Stimulated activated naive CD4-positive, alpha-beta T cell (primary cell): ENCODE data around the gene B3GNT5.
"Not testable (repeated sequence)": the region's sequence is repeated elsewhere in the genome, so short reads cannot be mapped to it uniquely, and the experiment has no call there.

Source experiments
- DNase-seq, 6 experiments: peaks; one replicate each; lab custom pipeline; 2025; lab: John Stamatoyannopoulos, UW

The B3GNT5 gene

GRCh38 chr3:183230251-183230650, 22.8 kb upstream of the B3GNT5 start:
- not testable (repeated sequence) for DNase-seq

- no peak for DNase-seq
These were observed 22.2 kb upstream of the B3GNT5 start for GRCh38 chr3:183230826-183231225.

- no peak for DNase-seq
These were observed 19.1 kb upstream of the B3GNT5 start for GRCh38 chr3:183233966-183234365.

GRCh38 chr3:183239046-183239445, 14.0 kb upstream of the B3GNT5 start:
- no peak for DNase-seq

GRCh38 chr3:183242431-183242830, 10.6 kb upstream of the B3GNT5 start:
- no peak for DNase-seq

- DNase-seq, result no peak
These were observed 8.8 kb upstream of the B3GNT5 start for GRCh38 chr3:183244219-183244618.

GRCh38 chr3:183244981-183245476, 8.0 kb upstream of the B3GNT5 start:
- no peak for DNase-seq

- DNase-seq, result no peak
These were observed 6.0 kb upstream of the B3GNT5 start for GRCh38 chr3:183247011-183247589.

- DNase-seq, result no peak
These were observed 3.9 kb upstream of the B3GNT5 start for GRCh38 chr3:183249006-183249718.

- no peak for DNase-seq
These were observed 803 bp upstream of the B3GNT5 start for GRCh38 chr3:183252118-183252782.

GRCh38 chr3:183253528-183254486, 754 bp downstream of the B3GNT5 start:
- peak in 2 of 6 experiments; percentile 14 to 16 for DNase-seq

- peak in 1 of 6 experiments; percentile 36 for DNase-seq
These were observed 1.7 kb downstream of the B3GNT5 start for GRCh38 chr3:183254487-183255347.

GRCh38 chr3:183255348-183255730, 2.3 kb downstream of the B3GNT5 start:
- DNase-seq, result no peak

- DNase-seq, result no peak
These were observed 6.0 kb downstream of the B3GNT5 start for GRCh38 chr3:183259087-183259486.

GRCh38 chr3:183259621-183260020, 6.6 kb downstream of the B3GNT5 start:
- no peak for DNase-seq

GRCh38 chr3:183260167-183260904, 7.3 kb downstream of the B3GNT5 start:
- DNase-seq, result no peak

- DNase-seq, result no peak
These were observed 8.2 kb downstream of the B3GNT5 start for GRCh38 chr3:183261151-183261724.

- DNase-seq, result no peak
These were observed 9.9 kb downstream of the B3GNT5 start for GRCh38 chr3:183262875-183263378.

- DNase-seq, result no peak
These were observed 11.2 kb downstream of the B3GNT5 start for GRCh38 chr3:183264268-183264667.
